Keratinocyte (primary cell): Measurements from ENCODE around the gene TAOK3.

Experiments used
- CTCF ChIP-seq, 3 experiments: IDR thresholded peaks in 1 of 3; conservative IDR thresholded peaks in 1 of 3; optimal IDR thresholded peaks in 1 of 3; 2 replicates in 2 of 3; 3 replicates in 1 of 3; pipeline versions ENCODE3 to v1.5.1; 2011; ENCODE audit warnings: low read length in 3 of 3, mild to moderate bottlenecking in 3 of 3, moderate library complexity in 2 of 3, control low read depth in 1 of 3, inconsistent platforms in 1 of 3; ENCODE audit not compliant: insufficient read depth in 2 of 3; ENCODE audit errors: extremely low read depth in 1 of 3
- EZH2 ChIP-seq: IDR thresholded peaks from one replicate; pipeline ENCODE4 v1.6.1; 2012; ENCODE audit warnings: inconsistent platforms, mild to moderate bottlenecking, low read length, moderate library complexity

GRCh38 chr12:118119449-118119879 is 253.2 kb downstream of the TAOK3 start:
- TF ChIP-seq CTCF (optimal IDR thresholded peaks at IDR 0.05 in 1 of 3, IDR thresholded peaks at IDR 0.05 in 1 of 3, conservative IDR thresholded peaks at IDR 0.05 in 1 of 3; ENCODE audit: extremely low read depth in 1 of 3, insufficient read depth in 2 of 3, low read length in 3 of 3): peak in 1 of 3 experiments; percentile 3
- TF ChIP-seq EZH2: no peak
